HEK293T (cell line): ENCODE results near the gene PATE2.

Experiments used
- CTCF ChIA-PET: fragments of 350-600 bp; formaldehyde crosslinking; extraction: SDS; loops from one replicate; lab custom pipeline; 2021; ENCODE audit warnings: antibody characterized with exemption, inconsistent platforms; lab: Yijun Ruan, JAX
- POLR2A ChIA-PET: fragments of 350-600 bp; formaldehyde crosslinking; extraction: SDS; loops from one replicate; lab custom pipeline; 2020; ENCODE audit warnings: antibody characterized with exemption, inconsistent platforms; lab: Yijun Ruan, JAX
- DNase-seq: peaks from one replicate; pipeline ENCODE4 v3.0.0; 2012; ENCODE audit warnings: mixed read lengths; ENCODE audit errors: extremely low spot score
- ARNT ChIP-seq: fragments of 450-650 bp; IDR thresholded peaks from 2 replicates; pipeline ENCODE4 v1.6.1; 2017; ENCODE audit warnings: mild to moderate bottlenecking
- BHLHE40 ChIP-seq: fragments of 450-650 bp; IDR thresholded peaks from 2 replicates; pipeline ENCODE4 v1.6.1; 2016; ENCODE audit warnings: mild to moderate bottlenecking, moderate library complexity, borderline replicate concordance
- CTBP1 ChIP-seq: fragments of 450-650 bp; IDR thresholded peaks from 2 replicates; pipeline ENCODE4 v1.6.1; 2016; ENCODE audit warnings: borderline replicate concordance
- ELF4 ChIP-seq: fragments of 450-650 bp; IDR thresholded peaks from 2 replicates; pipeline ENCODE4 v1.6.1; 2017; ENCODE audit warnings: antibody characterized with exemption
- FOXA1 ChIP-seq: fragments of 450-650 bp; IDR thresholded peaks from 2 replicates; pipeline ENCODE4 v1.6.1; 2016; ENCODE audit warnings: mild to moderate bottlenecking
- FOXK2 ChIP-seq: fragments of 450-650 bp; IDR thresholded peaks from 2 replicates; pipeline ENCODE4 v1.6.1; 2016; ENCODE audit warnings: mild to moderate bottlenecking
- FOXM1 ChIP-seq: fragments of 450-650 bp; IDR thresholded peaks from 2 replicates; pipeline ENCODE4 v1.6.1; 2017; ENCODE audit warnings: mild to moderate bottlenecking, borderline replicate concordance
- HDGF ChIP-seq: fragments of 450-650 bp; IDR thresholded peaks from 2 replicates; pipeline ENCODE4 v1.6.1; 2017; ENCODE audit warnings: antibody characterized with exemption, borderline replicate concordance
- L3MBTL2 ChIP-seq: fragments of 450-650 bp; conservative IDR thresholded peaks from 2 replicates; pipeline ENCODE4 v1.6.1; 2016; ENCODE audit warnings: mild to moderate bottlenecking
- LEF1 ChIP-seq: fragments of 450-650 bp; IDR thresholded peaks from 2 replicates; pipeline ENCODE4 v1.6.1; 2017; ENCODE audit warnings: mild to moderate bottlenecking, borderline replicate concordance
- NFRKB ChIP-seq: fragments of 450-650 bp; IDR thresholded peaks from 2 replicates; pipeline ENCODE4 v1.6.1; 2016; ENCODE audit warnings: mild to moderate bottlenecking, moderate library complexity
- PKNOX1 ChIP-seq: fragments of 450-650 bp; IDR thresholded peaks from 2 replicates; pipeline ENCODE4 v1.6.1; 2016
- SUZ12 ChIP-seq: fragments of 450-650 bp; IDR thresholded peaks from 2 replicates; pipeline ENCODE4 v1.6.1; 2016; ENCODE audit warnings: mild to moderate bottlenecking
- TARDBP ChIP-seq: fragments of 450-650 bp; IDR thresholded peaks from 2 replicates; pipeline ENCODE4 v1.6.1; 2016
- ZNF384 ChIP-seq: fragments of 450-650 bp; IDR thresholded peaks from 2 replicates; pipeline ENCODE4 v1.6.1; 2016

Gene PATE2

GRCh38 chr11:125787827-125788226 lies 9.2 kb upstream of the PATE2 start, which contains the start of gene PATE3:
TSS of gene PATE3 (plus strand) at chr11:125788127. CDS start at chr11:125788152, 25 bp downstream.
- CTCF ChIA-PET = no interaction called here
- no peak for DNase-seq
- POLR2A ChIA-PET = no interaction called here
- TF ChIP-seq ARNT (no peak), LEF1 (no peak), SUZ12 (no peak), NFRKB (no peak), ZNF384 (no peak)

- POLR2A ChIA-PET = no interaction called here
- DNase-seq = no peak
- TF ChIP-seq LEF1 (no peak), SUZ12 (no peak), FOXM1 (no peak), ARNT (no peak), TARDBP (no peak), BHLHE40 (no peak), ELF4 (no peak), HDGF (no peak), ZNF384 (no peak)
- CTCF ChIA-PET = no interaction called here
Observed at GRCh38 chr11:125784678-125785077, 6.0 kb upstream of the PATE2 start.

- no peak for DNase-seq
- TF ChIP-seq ARNT (no peak), BHLHE40 (no peak), HDGF (no peak), SUZ12 (no peak), ELF4 (no peak), TARDBP (no peak)
- ChIA-PET CTCF (no interaction called here), POLR2A (no interaction called here)
Observed at GRCh38 chr11:125777309-125777708, 1.3 kb downstream of the PATE2 start.

- ChIA-PET CTCF (no interaction called here), POLR2A (no interaction called here)
- no peak for TF ChIP-seq PKNOX1
- TF ChIP-seq CTBP1 = no peak
- DNase-seq = no peak
Observed at GRCh38 chr11:125773516-125773915, 5.1 kb downstream of the PATE2 start.

- ChIA-PET CTCF (no interaction called here), POLR2A (no interaction called here)
- TF ChIP-seq FOXK2 (no peak), FOXA1 (no peak), BHLHE40 (no peak), FOXM1 (no peak)
- DNase-seq = no peak
Observed at GRCh38 chr11:125772834-125773505, 5.7 kb downstream of the PATE2 start.

- no peak for DNase-seq
- no peak for TF ChIP-seq L3MBTL2
- ChIA-PET CTCF (no interaction called here), POLR2A (no interaction called here)
Observed at GRCh38 chr11:125770583-125770982, 8.0 kb downstream of the PATE2 start.

GRCh38 chr11:125768336-125769046 lies 10.1 kb downstream of the PATE2 start:
- ChIA-PET POLR2A (no interaction called here), CTCF (no interaction called here)
- no peak for DNase-seq
- TF ChIP-seq FOXK2 (no peak), ZNF384 (no peak)

GRCh38 chr11:125766251-125766650 lies 12.4 kb downstream of the PATE2 start:
- ChIA-PET CTCF (no interaction called here), POLR2A (no interaction called here)
- TF ChIP-seq CTBP1 (no peak), NFRKB (no peak), BHLHE40 (no peak), HDGF (no peak), FOXM1 (no peak), FOXK2 (no peak), ARNT (no peak), PKNOX1 (no peak), LEF1 (no peak), SUZ12 (no peak)
- DNase-seq = no peak
